ENCODE data around the gene BBX.

GRCh38 chr3:107523289-107523538 is 452 bp downstream of the BBX start:
- TF ChIP-seq CTCF (IDR thresholded peaks at IDR 0.05; ENCODE audit: low read depth, low read length, missing input control) (no peak), SP1 (IDR thresholded peaks at IDR 0.05) (no peak), YY1 (IDR thresholded peaks at IDR 0.05) (no peak), GABPA (IDR thresholded peaks at IDR 0.05 in 1 of 2, conservative IDR thresholded peaks at IDR 0.05 in 1 of 2) (no peak), NR2F2 (IDR thresholded peaks at IDR 0.05) (no peak), JUND (IDR thresholded peaks at IDR 0.05) (no peak), MAX (IDR thresholded peaks at IDR 0.05) (no peak)
- TF ChIP-seq, protein P1, sequence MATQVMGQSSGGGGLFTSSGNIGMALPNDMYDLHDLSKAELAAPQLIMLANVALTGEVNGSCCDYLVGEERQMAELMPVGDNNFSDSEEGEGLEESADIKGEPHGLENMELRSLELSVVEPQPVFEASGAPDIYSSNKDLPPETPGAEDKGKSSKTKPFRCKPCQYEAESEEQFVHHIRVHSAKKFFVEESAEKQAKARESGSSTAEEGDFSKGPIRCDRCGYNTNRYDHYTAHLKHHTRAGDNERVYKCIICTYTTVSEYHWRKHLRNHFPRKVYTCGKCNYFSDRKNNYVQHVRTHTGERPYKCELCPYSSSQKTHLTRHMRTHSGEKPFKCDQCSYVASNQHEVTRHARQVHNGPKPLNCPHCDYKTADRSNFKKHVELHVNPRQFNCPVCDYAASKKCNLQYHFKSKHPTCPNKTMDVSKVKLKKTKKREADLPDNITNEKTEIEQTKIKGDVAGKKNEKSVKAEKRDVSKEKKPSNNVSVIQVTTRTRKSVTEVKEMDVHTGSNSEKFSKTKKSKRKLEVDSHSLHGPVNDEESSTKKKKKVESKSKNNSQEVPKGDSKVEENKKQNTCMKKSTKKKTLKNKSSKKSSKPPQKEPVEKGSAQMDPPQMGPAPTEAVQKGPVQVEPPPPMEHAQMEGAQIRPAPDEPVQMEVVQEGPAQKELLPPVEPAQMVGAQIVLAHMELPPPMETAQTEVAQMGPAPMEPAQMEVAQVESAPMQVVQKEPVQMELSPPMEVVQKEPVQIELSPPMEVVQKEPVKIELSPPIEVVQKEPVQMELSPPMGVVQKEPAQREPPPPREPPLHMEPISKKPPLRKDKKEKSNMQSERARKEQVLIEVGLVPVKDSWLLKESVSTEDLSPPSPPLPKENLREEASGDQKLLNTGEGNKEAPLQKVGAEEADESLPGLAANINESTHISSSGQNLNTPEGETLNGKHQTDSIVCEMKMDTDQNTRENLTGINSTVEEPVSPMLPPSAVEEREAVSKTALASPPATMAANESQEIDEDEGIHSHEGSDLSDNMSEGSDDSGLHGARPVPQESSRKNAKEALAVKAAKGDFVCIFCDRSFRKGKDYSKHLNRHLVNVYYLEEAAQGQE (IDR thresholded peaks at IDR 0.05): no peak
